Femur (tissue), 1 donor: ENCODE data around the gene MAPK8IP1.

Source experiments
- DNase-seq: peaks from one replicate; pipeline ENCODE4 v3.0.0-alpha.2; 2017

The MAPK8IP1 gene

GRCh38 chr11:45860764-45861510, 24.5 kb upstream of the MAPK8IP1 start:
- DNase-seq = no peak

- no peak for DNase-seq
Measured at GRCh38 chr11:45864041-45864440, 21.4 kb upstream of the MAPK8IP1 start.

GRCh38 chr11:45869551-45869950, 15.9 kb upstream of the MAPK8IP1 start:
- no peak for DNase-seq

GRCh38 chr11:45870706-45871105, 14.7 kb upstream of the MAPK8IP1 start:
- no peak for DNase-seq

- no peak for DNase-seq
Measured at GRCh38 chr11:45871638-45872037, 13.8 kb upstream of the MAPK8IP1 start.

- peak; percentile 55 for DNase-seq
Measured at GRCh38 chr11:45872651-45873356, 12.6 kb upstream of the MAPK8IP1 start.

- DNase-seq = no peak
Measured at GRCh38 chr11:45876401-45876800, 9.1 kb upstream of the MAPK8IP1 start.

GRCh38 chr11:45877221-45877620, 8.2 kb upstream of the MAPK8IP1 start:
- no peak for DNase-seq

- no peak for DNase-seq
Measured at GRCh38 chr11:45877845-45878244, 7.6 kb upstream of the MAPK8IP1 start.

- no peak for DNase-seq
Measured at GRCh38 chr11:45879803-45880686, 5.4 kb upstream of the MAPK8IP1 start.

GRCh38 chr11:45880772-45881570, 4.5 kb upstream of the MAPK8IP1 start:
- no peak for DNase-seq

GRCh38 chr11:45881708-45882368, 3.6 kb upstream of the MAPK8IP1 start:
- no peak for DNase-seq

- no peak for DNase-seq
Measured at GRCh38 chr11:45884596-45885185, 760 bp upstream of the MAPK8IP1 start.

- no peak for DNase-seq
Measured at GRCh38 chr11:45885921-45886721, 670 bp downstream of the MAPK8IP1 start.

GRCh38 chr11:45886816-45887520, 1.5 kb downstream of the MAPK8IP1 start:
- DNase-seq = no peak

- DNase-seq = no peak
Measured at GRCh38 chr11:45887587-45887986, 2.1 kb downstream of the MAPK8IP1 start.

- DNase-seq = no peak
Measured at GRCh38 chr11:45889555-45889954, 4.1 kb downstream of the MAPK8IP1 start.

GRCh38 chr11:45889966-45890365, 4.5 kb downstream of the MAPK8IP1 start:
- no peak for DNase-seq

- no peak for DNase-seq
Measured at GRCh38 chr11:45890886-45891550, 5.6 kb downstream of the MAPK8IP1 start.
